H9 (cell line): ENCODE results near the gene ARL5A. TPM values are rescaled to one million over a fixed set of nuclear protein-coding genes. Genes with fewer than 3 reads are reported as not detected.

Experiments used
- DNase-seq: peaks from one replicate; pipeline ENCODE4 v3.0.0-alpha.2; 2017
- H2AFZ ChIP-seq: one replicate; pipeline ENCODE4 v1.6.1; 2013; ENCODE audit warnings: mild to moderate bottlenecking, low read length, control low read depth, moderate library complexity
- H2AK5ac ChIP-seq: 2 replicates; pipeline ENCODE4 v1.6.1; 2013; ENCODE audit warnings: low read length, control low read depth, mixed read lengths; ENCODE audit not compliant: insufficient read length
- H2BK120ac ChIP-seq: one replicate; pipeline ENCODE4 v1.6.1; 2013; ENCODE audit warnings: low read depth, mild to moderate bottlenecking, low read length, control low read depth, inconsistent platforms; ENCODE audit not compliant: poor library complexity, severe bottlenecking
- H2BK12ac ChIP-seq: 2 replicates; pipeline ENCODE4 v1.6.1; 2013; ENCODE audit warnings: low read length, control low read depth, mixed read lengths, low read depth; ENCODE audit not compliant: insufficient read length
- H2BK15ac ChIP-seq: 2 replicates; pipeline ENCODE4 v1.6.1; 2013; ENCODE audit warnings: low read depth, low read length, control low read depth
- H2BK20ac ChIP-seq: one replicate; pipeline ENCODE4 v1.6.1; 2013; ENCODE audit warnings: low read depth, mild to moderate bottlenecking, low read length, control low read depth, inconsistent platforms; ENCODE audit not compliant: poor library complexity, severe bottlenecking
- H2BK5ac ChIP-seq: 2 replicates; pipeline ENCODE4 v1.6.1; 2013; ENCODE audit warnings: low read length, control low read depth, mixed read lengths; ENCODE audit not compliant: insufficient read length
- H3K14ac ChIP-seq: 2 replicates; pipeline ENCODE4 v1.6.1; 2013; ENCODE audit warnings: low read length, control low read depth; ENCODE audit not compliant: insufficient read depth
- H3K18ac ChIP-seq: 2 replicates; pipeline ENCODE4 v1.6.1; 2013; ENCODE audit warnings: low read depth, mild to moderate bottlenecking, mixed read lengths, low read length, control low read depth; ENCODE audit not compliant: insufficient read length
- H3K23ac ChIP-seq: 2 replicates; pipeline ENCODE4 v1.6.1; 2013; ENCODE audit warnings: low read length, control low read depth, mixed read lengths, low read depth; ENCODE audit not compliant: insufficient read length
- H3K23me2 ChIP-seq: 2 replicates; pipeline ENCODE4 v1.6.1; 2013; ENCODE audit warnings: low read depth, mild to moderate bottlenecking, mixed read lengths, low read length, control low read depth; ENCODE audit not compliant: insufficient read length, poor library complexity, severe bottlenecking
- H3K27ac ChIP-seq: 2 replicates; pipeline ENCODE4 v1.5.1; 2013; ENCODE audit warnings: low read length, control low read depth, mixed read lengths, low read depth; ENCODE audit not compliant: insufficient read length
- H3K27me3 ChIP-seq: 2 replicates; pipeline ENCODE4 v1.6.1; 2013; ENCODE audit warnings: low read length, control low read depth, inconsistent platforms; ENCODE audit not compliant: insufficient read depth
- H3K4ac ChIP-seq: 2 replicates; pipeline ENCODE4 v1.6.1; 2013; ENCODE audit warnings: low read depth, mild to moderate bottlenecking, control low read depth, inconsistent platforms, low read length, moderate library complexity
- H3K4me1 ChIP-seq: 2 replicates; pipeline ENCODE4 v1.6.1; 2013; ENCODE audit warnings: low read length, control low read depth, inconsistent platforms; ENCODE audit not compliant: insufficient read depth
- H3K4me2 ChIP-seq: 2 replicates; pipeline ENCODE4 v1.6.1; 2013; ENCODE audit warnings: low read length, control low read depth, mixed read lengths; ENCODE audit not compliant: insufficient read length, insufficient read depth
- H3K56ac ChIP-seq: 2 replicates; pipeline ENCODE4 v1.6.1; 2013; ENCODE audit warnings: low read depth, mild to moderate bottlenecking, mixed read lengths, low read length, control low read depth; ENCODE audit not compliant: insufficient read length
- H3K79me1 ChIP-seq: 2 replicates; pipeline ENCODE4 v1.6.1; 2013; ENCODE audit warnings: low read depth, mild to moderate bottlenecking, moderate library complexity, low read length, control low read depth, inconsistent platforms; ENCODE audit not compliant: insufficient read depth, poor library complexity, severe bottlenecking
- H3K79me2 ChIP-seq: 2 replicates; pipeline ENCODE4 v1.6.1; 2013; ENCODE audit warnings: low read length, control low read depth, inconsistent platforms; ENCODE audit not compliant: insufficient read depth
- H3K9ac ChIP-seq: 2 replicates; pipeline ENCODE4 v1.6.1; 2013; ENCODE audit warnings: low read length, control low read depth, mixed read lengths; ENCODE audit not compliant: insufficient read length; ENCODE audit errors: extremely low read depth
- H3K9me3 ChIP-seq: one replicate; pipeline ENCODE4 v1.6.1; 2013; ENCODE audit warnings: low read depth, low read length, inconsistent platforms; ENCODE audit not compliant: control insufficient read depth
- H3T11ph ChIP-seq: one replicate; pipeline ENCODE4 v1.6.1; 2013; ENCODE audit warnings: mild to moderate bottlenecking, low read length, control low read depth, inconsistent platforms
- H4K20me1 ChIP-seq: one replicate; pipeline ENCODE4 v1.6.1; 2013; ENCODE audit not compliant: control insufficient read depth, insufficient read length, insufficient read depth
- H4K5ac ChIP-seq: 2 replicates; pipeline ENCODE4 v1.6.1; 2013; ENCODE audit warnings: low read depth, mild to moderate bottlenecking, mixed read lengths, low read length, control low read depth; ENCODE audit not compliant: insufficient read length
- H4K8ac ChIP-seq: replicated peaks from 2 replicates; pipeline ENCODE4 v1.6.1; 2013; ENCODE audit warnings: low read length, control low read depth, mixed read lengths, low read depth; ENCODE audit not compliant: insufficient read length
- H4K91ac ChIP-seq: 2 replicates; pipeline ENCODE4 v1.6.1; 2013; ENCODE audit warnings: low read depth, mild to moderate bottlenecking, moderate library complexity, mixed read lengths, low read length, control low read depth; ENCODE audit not compliant: insufficient read length
- H3K27ac Mint-ChIP-seq, 3 experiments: 2 replicates in 2 of 3; 3 replicates in 1 of 3; pipeline ENCODE4 v1.8.0; 2020 to 2021; ENCODE audit warnings: mixed read lengths in 3 of 3, mild to moderate bottlenecking in 1 of 3, moderate library complexity in 1 of 3
- H3K27me3 Mint-ChIP-seq: 2 replicates; pipeline ENCODE4 v1.8.0; 2021; ENCODE audit warnings: low read depth, mild to moderate bottlenecking, moderate library complexity, mixed read lengths
- H3K36me3 Mint-ChIP-seq, 3 experiments: 2 replicates in 2 of 3; 3 replicates in 1 of 3; pipeline ENCODE4 v1.8.0; 2020 to 2021; ENCODE audit warnings: low read depth in 3 of 3, mixed read lengths in 3 of 3; ENCODE audit not compliant: insufficient read depth in 1 of 3
- H3K4me1 Mint-ChIP-seq, 2 experiments: 2 replicates each; pipeline ENCODE4 v1.8.0; 2020; ENCODE audit warnings: mixed read lengths in 2 of 2
- H3K4me3 Mint-ChIP-seq, 2 experiments: 2 replicates in 1 of 2; 3 replicates in 1 of 2; pipeline ENCODE4 v1.8.0; 2020 to 2021; ENCODE audit warnings: mild to moderate bottlenecking in 2 of 2, mixed read lengths in 2 of 2, moderate library complexity in 1 of 2
- H3K9me3 Mint-ChIP-seq, 2 experiments: 2 replicates in 1 of 2; 3 replicates in 1 of 2; pipeline ENCODE4 v1.8.0; 2020; ENCODE audit warnings: mild to moderate bottlenecking in 2 of 2, mixed read lengths in 2 of 2, moderate library complexity in 1 of 2
- CTCF ChIP-seq: fragments of 200-600 bp; sonication (generic); conservative IDR thresholded peaks from 3 replicates; pipeline ENCODE4 v1.8.0; 2021; ENCODE audit warnings: antibody characterized with exemption, mild to moderate bottlenecking
- WGBS: extraction: QIAGEN DNeasy Blood & Tissue Kit; methylation state at CpG from one replicate; pipeline ENCODE4 v1.1.7; 2013; ENCODE audit warnings: missing lambda C conversion rate, low lambda C conversion rate, mixed read lengths; ENCODE audit not compliant: insufficient read length; ENCODE audit errors: extremely low coverage; 5-methylcytosine and 5-hydroxymethylcytosine counted together
- total RNA-seq: library from RNA; stranded (reverse); gene quantifications from 2 replicates; pipeline ENCODE4 v1.2.1, GENCODE V29; 2021

Gene ARL5A
- total RNA-seq, 1 experiment from 2014 or later = 66.7 TPM

GRCh38 chr2:151771599-151772358 is 56.4 kb downstream of the ARL5A start:
- Histone ChIP-seq H3K79me1 (no peaks in the 10 kb centered on the region), H3K79me2 (no peaks in the 10 kb centered on the region), H3K27ac (no peak overlapping the region), H3K4me2 (no peak overlapping the region), H4K91ac (no peak overlapping the region), H2BK12ac (no peak overlapping the region), H3K27me3 (no peaks in the 10 kb centered on the region), H4K5ac (no peak overlapping the region), H2BK20ac (no peak overlapping the region), H4K8ac (no peak overlapping the region), H3K56ac (no peak overlapping the region), H4K20me1 (no peaks in the 10 kb centered on the region), H3K9me3 (no peaks in the 10 kb centered on the region), H3K18ac (no peak overlapping the region), H3K14ac (no peak overlapping the region), H2BK5ac (no peak overlapping the region), H2BK15ac (no peak overlapping the region), H3K23me2 (no peaks in the 10 kb centered on the region), H3K23ac (no peak overlapping the region), H2BK120ac (no peak overlapping the region), H3T11ph (no peak overlapping the region), H2AFZ (no peak overlapping the region), H3K4ac (no peak overlapping the region), H3K4me1 (no peaks in the 10 kb centered on the region), H2AK5ac (no peak overlapping the region), H3K9ac (no peak overlapping the region)
- no peak for TF ChIP-seq CTCF
- WGBS = no CpG with 5 or more reads among the region's 10 CpGs
- H3K9me3 Mint-ChIP-seq = no peaks in the 10 kb centered on the region; a peak in 1 of 5 replicates
- H3K27me3 Mint-ChIP-seq = no peaks in the 10 kb centered on the region
- peaks cover 1 to 12% (median 12%) of the 10 kb centered on the region in 3 experiments; a peak in 5 of 7 replicates for H3K36me3 Mint-ChIP-seq
- H3K27ac Mint-ChIP-seq = no peak overlapping the region
- H3K4me1 Mint-ChIP-seq = peaks cover 2 to 7% of the 10 kb centered on the region in 2 experiments; a peak in 2 of 4 replicates
- no peak for DNase-seq
- H3K4me3 Mint-ChIP-seq = no peak overlapping the region
